HEK293 (cell line): Measurements from ENCODE around the gene ANKRD49.

ENCODE experiments used
- KLF16 ChIP-seq: fragments of 450-650 bp; formaldehyde crosslinking; IDR thresholded peaks from 2 replicates; pipeline ENCODE4 v1.5.1; 2017; ENCODE audit warnings: missing biosample characterization, missing genetic modification characterization
- KLF9 ChIP-seq: fragments of 450-650 bp; formaldehyde crosslinking; IDR thresholded peaks from 2 replicates; pipeline ENCODE4 v1.5.1; 2016; ENCODE audit warnings: missing biosample characterization, missing genetic modification characterization, low read depth
- MEIS1 ChIP-seq: sonication (generic); formaldehyde crosslinking; IDR thresholded peaks from 2 replicates; pipeline ENCODE4 v1.8.1; 2022; ENCODE audit warnings: missing genetic modification reagents, mild to moderate bottlenecking, borderline replicate concordance
- MZF1 ChIP-seq: fragments of 450-650 bp; formaldehyde crosslinking; IDR thresholded peaks from 2 replicates; pipeline ENCODE4 v1.5.1; 2017; ENCODE audit warnings: missing biosample characterization, missing genetic modification characterization, borderline replicate concordance
- SALL2 ChIP-seq: fragments of 450-650 bp; formaldehyde crosslinking; IDR thresholded peaks from 2 replicates; pipeline ENCODE4 v1.5.0; 2017; ENCODE audit warnings: missing biosample characterization, mild to moderate bottlenecking, missing genetic modification characterization, borderline replicate concordance
- ZFP37 ChIP-seq: fragments of 450-650 bp; formaldehyde crosslinking; IDR thresholded peaks from 2 replicates; pipeline ENCODE4 v1.5.1; 2016; ENCODE audit warnings: missing biosample characterization, missing genetic modification characterization
- ZNF184 ChIP-seq: fragments of 450-650 bp; IDR thresholded peaks from 2 replicates; pipeline ENCODE4 v1.5.1; 2018; ENCODE audit warnings: missing biosample characterization, mild to moderate bottlenecking, missing genetic modification characterization
- ZNF292 ChIP-seq: fragments of 450-650 bp; formaldehyde crosslinking; IDR thresholded peaks from 2 replicates; pipeline ENCODE4 v1.5.1; 2016; ENCODE audit warnings: low read depth, missing biosample characterization, missing genetic modification characterization, borderline replicate concordance
- ZNF335 ChIP-seq: fragments of 450-650 bp; formaldehyde crosslinking; conservative IDR thresholded peaks from 2 replicates; pipeline ENCODE4 v1.5.1; 2016; ENCODE audit warnings: missing biosample characterization, missing genetic modification characterization
- ZNF394 ChIP-seq: fragments of 450-650 bp; formaldehyde crosslinking; IDR thresholded peaks from 2 replicates; pipeline ENCODE4 v1.5.1; 2016; ENCODE audit warnings: missing biosample characterization, missing genetic modification characterization, mild to moderate bottlenecking, moderate library complexity, borderline replicate concordance
- ZNF404 ChIP-seq: fragments of 450-650 bp; formaldehyde crosslinking; IDR thresholded peaks from 2 replicates; pipeline ENCODE4 v1.5.1; 2017; ENCODE audit warnings: missing biosample characterization, missing genetic modification characterization
- ZNF473 ChIP-seq: fragments of 450-650 bp; formaldehyde crosslinking; IDR thresholded peaks from 2 replicates; pipeline ENCODE4 v1.5.1; 2017; ENCODE audit warnings: missing biosample characterization, missing genetic modification characterization
- ZNF510 ChIP-seq: fragments of 450-650 bp; formaldehyde crosslinking; IDR thresholded peaks from 2 replicates; pipeline ENCODE4 v1.5.1; 2018; ENCODE audit warnings: mild to moderate bottlenecking, missing genetic modification characterization, missing biosample characterization; ENCODE audit not compliant: insufficient replicate concordance
- ZNF561 ChIP-seq: fragments of 450-650 bp; IDR thresholded peaks from 2 replicates; pipeline ENCODE4 v1.5.1; 2018; ENCODE audit warnings: missing biosample characterization, missing genetic modification characterization, borderline replicate concordance
- ZNF701 ChIP-seq: fragments of 450-650 bp; formaldehyde crosslinking; IDR thresholded peaks from 2 replicates; pipeline ENCODE4 v1.5.1; 2016; ENCODE audit warnings: missing biosample characterization, missing genetic modification characterization
- ZNF747 ChIP-seq: fragments of 450-650 bp; formaldehyde crosslinking; IDR thresholded peaks from 2 replicates; pipeline ENCODE4 v1.5.1; 2016; ENCODE audit warnings: missing biosample characterization, missing genetic modification characterization
- ZNF830 ChIP-seq: fragments of 450-650 bp; IDR thresholded peaks from 2 replicates; pipeline ENCODE4 v1.5.0; 2018; ENCODE audit warnings: missing biosample characterization, missing genetic modification characterization, low read depth, mild to moderate bottlenecking, moderate library complexity
- ZNF843 ChIP-seq: fragments of 450-650 bp; formaldehyde crosslinking; IDR thresholded peaks from 2 replicates; pipeline ENCODE4 v1.5.1; 2016; ENCODE audit warnings: missing biosample characterization, missing genetic modification characterization
- TF ChIP-seq, protein P1 (sequence below): fragments of 450-650 bp; formaldehyde crosslinking; IDR thresholded peaks from 2 replicates; pipeline ENCODE4 v1.5.1; 2016; ENCODE audit warnings: missing biosample characterization, missing genetic modification characterization
- TF ChIP-seq, protein P2 (sequence below): fragments of 450-650 bp; formaldehyde crosslinking; conservative IDR thresholded peaks from 2 replicates; pipeline ENCODE4 v1.5.1; 2016; ENCODE audit warnings: low read depth, missing biosample characterization, missing genetic modification characterization
- TF ChIP-seq, protein P3 (sequence below): fragments of 450-650 bp; formaldehyde crosslinking; IDR thresholded peaks from 2 replicates; pipeline ENCODE4 v1.5.0; 2017; ENCODE audit warnings: missing biosample characterization, missing genetic modification characterization, borderline replicate concordance
- TF ChIP-seq, protein P4 (sequence below): fragments of 450-650 bp; formaldehyde crosslinking; IDR thresholded peaks from 2 replicates; pipeline ENCODE4 v1.5.1; 2016; ENCODE audit warnings: missing biosample characterization, missing genetic modification characterization
- TF ChIP-seq, protein P5 (sequence below): fragments of 450-650 bp; formaldehyde crosslinking; IDR thresholded peaks from 2 replicates; pipeline ENCODE4 v1.5.1; 2017; ENCODE audit warnings: missing biosample characterization, missing genetic modification characterization
- TF ChIP-seq, protein P6 (sequence below): IDR thresholded peaks from 2 replicates; pipeline ENCODE4 v1.6.1; 2011; ENCODE audit warnings: mild to moderate bottlenecking, low read depth, low read length, borderline replicate concordance
- TF ChIP-seq, protein P7 (sequence below): fragments of 450-650 bp; formaldehyde crosslinking; IDR thresholded peaks from 2 replicates; pipeline ENCODE4 v1.5.1; 2016; ENCODE audit warnings: missing biosample characterization, missing genetic modification characterization

Gene ANKRD49

DNA sequence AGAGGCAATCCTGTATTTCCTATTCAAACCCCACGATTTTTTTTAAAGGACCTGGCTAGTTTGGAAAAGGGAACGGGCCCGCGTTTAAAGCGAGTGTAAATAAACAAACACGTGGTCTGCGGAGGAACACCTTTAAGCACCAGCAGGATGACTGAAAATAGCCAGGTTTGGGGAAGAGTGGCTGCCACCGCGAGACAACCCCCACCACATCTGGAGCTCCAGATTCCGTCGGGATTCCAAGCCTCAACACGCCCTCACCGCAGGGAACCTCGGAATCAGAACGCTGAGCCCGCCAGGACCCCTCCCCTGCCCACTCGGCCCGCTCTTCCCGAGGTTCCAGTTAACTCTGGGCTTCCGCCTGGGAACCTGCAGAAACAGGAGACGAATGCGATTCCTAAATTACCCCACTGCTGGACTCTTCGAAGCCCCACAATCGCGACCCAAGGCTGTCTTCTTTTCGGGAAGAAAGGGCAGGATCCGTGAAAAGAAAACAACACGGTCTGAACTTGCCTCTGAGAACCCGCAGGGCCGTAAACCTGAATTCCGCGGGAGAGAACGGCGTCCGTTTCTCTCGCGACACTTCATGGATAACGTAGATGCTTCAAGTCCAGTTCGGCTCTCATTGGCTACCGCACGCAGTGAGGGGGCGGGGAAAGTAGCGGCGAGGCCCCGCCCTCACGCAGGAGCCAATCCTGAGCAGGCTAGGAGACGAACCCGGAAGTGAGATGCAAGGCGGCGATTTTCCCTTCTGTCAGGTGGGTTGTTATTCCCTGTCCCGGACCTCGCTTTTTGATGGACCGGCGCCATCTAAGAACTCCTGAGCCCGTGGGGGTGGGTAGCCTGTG is at the start of gene ANKRD49, which contains the start of gene MRE11 (continued):
- TF ChIP-seq ZNF473 (tag by site-specific recombination) (no peak), KLF16 (tag by site-specific recombination) (peak; percentile 31; the same call in 1 of the 2 replicates), ZNF510 (tag by site-specific recombination) (no peak), ZNF747 (tag by site-specific recombination) (no peak), ZFP37 (tag by site-specific recombination) (0 out of 2 replicates have a peak, but pooled peaks have one; percentile 24), ZNF292 (no peak), ZNF335 (tag by site-specific recombination) (peak; percentile 82), ZNF404 (no peak), ZNF830 (no peak), ZNF701 (tag by site-specific recombination) (no peak), ZNF394 (tag by site-specific recombination) (no peak), KLF9 (tag by site-specific recombination) (0 out of 2 replicates have a peak, but pooled peaks have one; percentile 7), MEIS1 (no peak), ZNF561 (tag by site-specific recombination) (peak; percentile 73; the same call in 1 of the 2 replicates), MZF1 (tag by site-specific recombination) (no peak), SALL2 (tag by site-specific recombination) (no peak), ZNF184 (tag by site-specific recombination) (no peak), ZNF843 (tag by site-specific recombination) (no peak; the same call in 1 of the 2 replicates)
- TF ChIP-seq, protein P1, sequence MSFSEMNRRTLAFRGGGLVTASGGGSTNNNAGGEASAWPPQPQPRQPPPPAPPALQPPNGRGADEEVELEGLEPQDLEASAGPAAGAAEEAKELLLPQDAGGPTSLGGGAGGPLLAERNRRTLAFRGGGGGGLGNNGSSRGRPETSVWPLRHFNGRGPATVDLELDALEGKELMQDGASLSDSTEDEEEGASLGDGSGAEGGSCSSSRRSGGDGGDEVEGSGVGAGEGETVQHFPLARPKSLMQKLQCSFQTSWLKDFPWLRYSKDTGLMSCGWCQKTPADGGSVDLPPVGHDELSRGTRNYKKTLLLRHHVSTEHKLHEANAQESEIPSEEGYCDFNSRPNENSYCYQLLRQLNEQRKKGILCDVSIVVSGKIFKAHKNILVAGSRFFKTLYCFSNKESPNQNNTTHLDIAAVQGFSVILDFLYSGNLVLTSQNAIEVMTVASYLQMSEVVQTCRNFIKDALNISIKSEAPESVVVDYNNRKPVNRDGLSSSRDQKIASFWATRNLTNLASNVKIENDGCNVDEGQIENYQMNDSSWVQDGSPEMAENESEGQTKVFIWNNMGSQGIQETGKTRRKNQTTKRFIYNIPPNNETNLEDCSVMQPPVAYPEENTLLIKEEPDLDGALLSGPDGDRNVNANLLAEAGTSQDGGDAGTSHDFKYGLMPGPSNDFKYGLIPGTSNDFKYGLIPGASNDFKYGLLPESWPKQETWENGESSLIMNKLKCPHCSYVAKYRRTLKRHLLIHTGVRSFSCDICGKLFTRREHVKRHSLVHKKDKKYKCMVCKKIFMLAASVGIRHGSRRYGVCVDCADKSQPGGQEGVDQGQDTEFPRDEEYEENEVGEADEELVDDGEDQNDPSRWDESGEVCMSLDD (tag by site-specific recombination): no peak
- TF ChIP-seq, protein P2, sequence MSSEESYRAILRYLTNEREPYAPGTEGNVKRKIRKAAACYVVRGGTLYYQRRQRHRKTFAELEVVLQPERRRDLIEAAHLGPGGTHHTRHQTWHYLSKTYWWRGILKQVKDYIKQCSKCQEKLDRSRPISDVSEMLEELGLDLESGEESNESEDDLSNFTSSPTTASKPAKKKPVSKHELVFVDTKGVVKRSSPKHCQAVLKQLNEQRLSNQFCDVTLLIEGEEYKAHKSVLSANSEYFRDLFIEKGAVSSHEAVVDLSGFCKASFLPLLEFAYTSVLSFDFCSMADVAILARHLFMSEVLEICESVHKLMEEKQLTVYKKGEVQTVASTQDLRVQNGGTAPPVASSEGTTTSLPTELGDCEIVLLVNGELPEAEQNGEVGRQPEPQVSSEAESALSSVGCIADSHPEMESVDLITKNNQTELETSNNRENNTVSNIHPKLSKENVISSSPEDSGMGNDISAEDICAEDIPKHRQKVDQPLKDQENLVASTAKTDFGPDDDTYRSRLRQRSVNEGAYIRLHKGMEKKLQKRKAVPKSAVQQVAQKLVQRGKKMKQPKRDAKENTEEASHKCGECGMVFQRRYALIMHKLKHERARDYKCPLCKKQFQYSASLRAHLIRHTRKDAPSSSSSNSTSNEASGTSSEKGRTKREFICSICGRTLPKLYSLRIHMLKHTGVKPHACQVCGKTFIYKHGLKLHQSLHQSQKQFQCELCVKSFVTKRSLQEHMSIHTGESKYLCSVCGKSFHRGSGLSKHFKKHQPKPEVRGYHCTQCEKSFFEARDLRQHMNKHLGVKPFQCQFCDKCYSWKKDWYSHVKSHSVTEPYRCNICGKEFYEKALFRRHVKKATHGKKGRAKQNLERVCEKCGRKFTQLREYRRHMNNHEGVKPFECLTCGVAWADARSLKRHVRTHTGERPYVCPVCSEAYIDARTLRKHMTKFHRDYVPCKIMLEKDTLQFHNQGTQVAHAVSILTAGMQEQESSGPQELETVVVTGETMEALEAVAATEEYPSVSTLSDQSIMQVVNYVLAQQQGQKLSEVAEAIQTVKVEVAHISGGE (tag by site-specific recombination): peak; percentile 86
- TF ChIP-seq, protein P3, sequence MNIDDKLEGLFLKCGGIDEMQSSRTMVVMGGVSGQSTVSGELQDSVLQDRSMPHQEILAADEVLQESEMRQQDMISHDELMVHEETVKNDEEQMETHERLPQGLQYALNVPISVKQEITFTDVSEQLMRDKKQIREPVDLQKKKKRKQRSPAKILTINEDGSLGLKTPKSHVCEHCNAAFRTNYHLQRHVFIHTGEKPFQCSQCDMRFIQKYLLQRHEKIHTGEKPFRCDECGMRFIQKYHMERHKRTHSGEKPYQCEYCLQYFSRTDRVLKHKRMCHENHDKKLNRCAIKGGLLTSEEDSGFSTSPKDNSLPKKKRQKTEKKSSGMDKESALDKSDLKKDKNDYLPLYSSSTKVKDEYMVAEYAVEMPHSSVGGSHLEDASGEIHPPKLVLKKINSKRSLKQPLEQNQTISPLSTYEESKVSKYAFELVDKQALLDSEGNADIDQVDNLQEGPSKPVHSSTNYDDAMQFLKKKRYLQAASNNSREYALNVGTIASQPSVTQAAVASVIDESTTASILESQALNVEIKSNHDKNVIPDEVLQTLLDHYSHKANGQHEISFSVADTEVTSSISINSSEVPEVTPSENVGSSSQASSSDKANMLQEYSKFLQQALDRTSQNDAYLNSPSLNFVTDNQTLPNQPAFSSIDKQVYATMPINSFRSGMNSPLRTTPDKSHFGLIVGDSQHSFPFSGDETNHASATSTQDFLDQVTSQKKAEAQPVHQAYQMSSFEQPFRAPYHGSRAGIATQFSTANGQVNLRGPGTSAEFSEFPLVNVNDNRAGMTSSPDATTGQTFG (tag by site-specific recombination): no peak
- TF ChIP-seq, protein P4, sequence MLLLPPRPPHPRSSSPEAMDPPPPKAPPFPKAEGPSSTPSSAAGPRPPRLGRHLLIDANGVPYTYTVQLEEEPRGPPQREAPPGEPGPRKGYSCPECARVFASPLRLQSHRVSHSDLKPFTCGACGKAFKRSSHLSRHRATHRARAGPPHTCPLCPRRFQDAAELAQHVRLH (tag by site-specific recombination): no peak
- TF ChIP-seq, protein P5, sequence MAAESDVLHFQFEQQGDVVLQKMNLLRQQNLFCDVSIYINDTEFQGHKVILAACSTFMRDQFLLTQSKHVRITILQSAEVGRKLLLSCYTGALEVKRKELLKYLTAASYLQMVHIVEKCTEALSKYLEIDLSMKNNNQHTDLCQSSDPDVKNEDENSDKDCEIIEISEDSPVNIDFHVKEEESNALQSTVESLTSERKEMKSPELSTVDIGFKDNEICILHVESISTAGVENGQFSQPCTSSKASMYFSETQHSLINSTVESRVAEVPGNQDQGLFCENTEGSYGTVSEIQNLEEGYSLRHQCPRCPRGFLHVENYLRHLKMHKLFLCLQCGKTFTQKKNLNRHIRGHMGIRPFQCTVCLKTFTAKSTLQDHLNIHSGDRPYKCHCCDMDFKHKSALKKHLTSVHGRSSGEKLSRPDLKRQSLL: peak; percentile 9; the same call in 1 of the 2 replicates
- TF ChIP-seq, protein P6, sequence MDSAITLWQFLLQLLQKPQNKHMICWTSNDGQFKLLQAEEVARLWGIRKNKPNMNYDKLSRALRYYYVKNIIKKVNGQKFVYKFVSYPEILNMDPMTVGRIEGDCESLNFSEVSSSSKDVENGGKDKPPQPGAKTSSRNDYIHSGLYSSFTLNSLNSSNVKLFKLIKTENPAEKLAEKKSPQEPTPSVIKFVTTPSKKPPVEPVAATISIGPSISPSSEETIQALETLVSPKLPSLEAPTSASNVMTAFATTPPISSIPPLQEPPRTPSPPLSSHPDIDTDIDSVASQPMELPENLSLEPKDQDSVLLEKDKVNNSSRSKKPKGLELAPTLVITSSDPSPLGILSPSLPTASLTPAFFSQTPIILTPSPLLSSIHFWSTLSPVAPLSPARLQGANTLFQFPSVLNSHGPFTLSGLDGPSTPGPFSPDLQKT: no peak
- TF ChIP-seq, protein P7, sequence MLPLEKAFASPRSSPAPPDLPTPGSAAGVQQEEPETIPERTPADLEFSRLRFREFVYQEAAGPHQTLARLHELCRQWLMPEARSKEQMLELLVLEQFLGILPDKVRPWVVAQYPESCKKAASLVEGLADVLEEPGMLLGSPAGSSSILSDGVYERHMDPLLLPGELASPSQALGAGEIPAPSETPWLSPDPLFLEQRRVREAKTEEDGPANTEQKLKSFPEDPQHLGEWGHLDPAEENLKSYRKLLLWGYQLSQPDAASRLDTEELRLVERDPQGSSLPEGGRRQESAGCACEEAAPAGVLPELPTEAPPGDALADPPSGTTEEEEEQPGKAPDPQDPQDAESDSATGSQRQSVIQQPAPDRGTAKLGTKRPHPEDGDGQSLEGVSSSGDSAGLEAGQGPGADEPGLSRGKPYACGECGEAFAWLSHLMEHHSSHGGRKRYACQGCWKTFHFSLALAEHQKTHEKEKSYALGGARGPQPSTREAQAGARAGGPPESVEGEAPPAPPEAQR (tag by site-specific recombination): no peak
